Measurements from ENCODE around the gene CNTF. TPM values are rescaled to one million over a fixed set of nuclear protein-coding genes. Genes with fewer than 3 reads are reported as not detected.

CNTF gene
- total and polyA plus RNA-seq, 12 donors = 0.16 to 3.0 (median 0.84) TPM

DNA sequence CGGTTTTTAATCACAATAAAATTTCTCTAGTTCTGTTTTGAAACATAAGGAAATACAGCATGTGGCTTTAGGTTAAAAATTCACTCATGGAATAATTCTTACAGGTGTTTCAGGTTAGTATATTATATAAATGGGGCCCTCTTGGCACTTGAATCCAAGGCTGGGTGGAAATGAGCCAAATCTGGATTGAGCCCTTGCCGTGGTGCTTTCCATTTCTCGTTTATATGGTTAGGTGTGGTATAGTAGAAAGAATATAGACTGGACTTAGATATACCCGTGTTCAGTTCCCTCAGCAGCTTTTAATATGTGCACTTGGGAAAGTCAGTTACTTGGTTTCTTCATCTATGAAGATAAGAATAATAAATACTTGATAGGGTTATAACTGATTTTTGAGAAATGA, 27.6 kb upstream of the CNTF start:
- Histone ChIP-seq H3K27me3 (no peaks in the 10 kb centered on the region), H3K4me3 (no peak overlapping the region), H3K27ac (no peak overlapping the region), H3K9me3 (replicated peaks in 1 of 3) (no peaks in the 10 kb centered on the region), H3K36me3 (replicated peaks in 1 of 2) (no peaks in the 10 kb centered on the region), H3K4me1 (replicated peaks in 1 of 2) (peaks cover 0 to 21% of the 10 kb centered on the region in 2 donors)
- TF ChIP-seq POLR2A (IDR thresholded peaks at IDR 0.05) = no peak
- TF ChIP-seq, protein P1, sequence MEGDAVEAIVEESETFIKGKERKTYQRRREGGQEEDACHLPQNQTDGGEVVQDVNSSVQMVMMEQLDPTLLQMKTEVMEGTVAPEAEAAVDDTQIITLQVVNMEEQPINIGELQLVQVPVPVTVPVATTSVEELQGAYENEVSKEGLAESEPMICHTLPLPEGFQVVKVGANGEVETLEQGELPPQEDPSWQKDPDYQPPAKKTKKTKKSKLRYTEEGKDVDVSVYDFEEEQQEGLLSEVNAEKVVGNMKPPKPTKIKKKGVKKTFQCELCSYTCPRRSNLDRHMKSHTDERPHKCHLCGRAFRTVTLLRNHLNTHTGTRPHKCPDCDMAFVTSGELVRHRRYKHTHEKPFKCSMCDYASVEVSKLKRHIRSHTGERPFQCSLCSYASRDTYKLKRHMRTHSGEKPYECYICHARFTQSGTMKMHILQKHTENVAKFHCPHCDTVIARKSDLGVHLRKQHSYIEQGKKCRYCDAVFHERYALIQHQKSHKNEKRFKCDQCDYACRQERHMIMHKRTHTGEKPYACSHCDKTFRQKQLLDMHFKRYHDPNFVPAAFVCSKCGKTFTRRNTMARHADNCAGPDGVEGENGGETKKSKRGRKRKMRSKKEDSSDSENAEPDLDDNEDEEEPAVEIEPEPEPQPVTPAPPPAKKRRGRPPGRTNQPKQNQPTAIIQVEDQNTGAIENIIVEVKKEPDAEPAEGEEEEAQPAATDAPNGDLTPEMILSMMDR (IDR thresholded peaks at IDR 0.05) = no peak
- no peak for DNase-seq
- intact Hi-C loops (cut with DNase I) = no loop called here
- 88 to 93% (median 92%) methylated on average over 4 of the region's 4 CpGs for WGBS, 4 donors

DNA sequence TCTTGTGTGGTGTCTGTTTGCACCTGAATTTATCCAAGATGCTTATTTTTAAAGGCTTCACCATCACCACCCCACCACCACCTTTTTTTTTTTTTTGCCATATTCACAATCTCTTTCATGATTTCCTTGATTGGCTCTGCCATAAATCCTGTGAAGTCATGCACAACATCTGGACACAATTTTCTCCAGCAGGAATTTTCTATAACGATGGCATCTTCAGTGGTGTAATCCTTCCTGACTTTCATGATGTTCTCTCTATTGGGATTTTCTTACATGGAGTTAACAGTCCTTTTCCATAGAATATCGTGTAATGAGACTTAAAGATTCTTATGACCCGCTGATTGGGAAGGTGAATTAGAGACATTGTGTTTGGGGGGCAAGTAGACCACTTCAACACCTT, 25.8 kb upstream of the CNTF start:
- no peaks in the 10 kb centered on the region for H3K36me3 ChIP-seq (replicated peaks in 1 of 2)
- no peak overlapping the region for H3K27ac ChIP-seq
- H3K4me3 ChIP-seq = no peak overlapping the region
- TF ChIP-seq POLR2A (IDR thresholded peaks at IDR 0.05) = no peak
- TF ChIP-seq, protein P1 (IDR thresholded peaks at IDR 0.05) = no peak
- no peak for DNase-seq
- no peaks in the 10 kb centered on the region for H3K27me3 ChIP-seq
- H3K4me1 ChIP-seq (replicated peaks in 1 of 2) = peaks cover 0 to 21% of the 10 kb centered on the region in 2 donors
- 88 to 93% (median 89%) methylated on average over 3 of the region's 3 CpGs for WGBS, 4 donors
- intact Hi-C loops (cut with DNase I) = no loop called here
- H3K9me3 ChIP-seq (replicated peaks in 1 of 3) = no peaks in the 10 kb centered on the region

DNA sequence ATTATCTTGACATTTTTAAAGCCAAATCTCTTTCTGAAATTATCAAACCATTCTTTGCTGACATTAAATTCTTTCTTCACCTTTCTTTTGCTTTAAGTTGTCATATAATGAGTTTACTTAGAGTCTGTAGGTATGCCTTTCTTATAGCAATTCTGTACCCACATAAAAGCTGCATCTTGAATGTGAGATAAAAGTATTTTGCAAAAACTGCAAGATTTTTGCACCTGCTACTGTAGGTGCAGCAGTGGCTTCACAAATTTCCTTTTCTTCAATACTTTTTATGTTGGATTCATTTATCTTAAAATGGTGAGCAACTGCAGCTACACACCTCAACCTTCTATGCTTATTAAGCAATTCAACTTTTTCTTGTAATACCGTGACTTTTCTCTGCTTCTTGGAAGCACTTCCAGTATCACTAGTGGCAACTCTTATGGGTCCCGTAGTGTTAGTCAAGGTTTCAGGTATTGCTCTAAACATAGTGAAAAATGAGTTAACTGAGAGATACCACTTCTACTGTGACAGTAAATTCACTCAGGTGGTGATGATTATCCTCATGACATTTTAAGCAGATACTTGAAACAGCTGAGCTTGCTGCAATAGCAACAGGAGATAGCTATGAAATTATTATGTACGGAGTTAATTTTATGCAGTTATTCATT, 24.9 kb upstream of the CNTF start:
- no peak for TF ChIP-seq POLR2A (IDR thresholded peaks at IDR 0.05)
- TF ChIP-seq, protein P1 (IDR thresholded peaks at IDR 0.05) = no peak
- intact Hi-C loops (cut with DNase I) = no loop called here
- Histone ChIP-seq H3K27me3 (no peaks in the 10 kb centered on the region), H3K4me1 (replicated peaks in 1 of 2) (peaks cover 0 to 21% of the 10 kb centered on the region in 2 donors), H3K9me3 (replicated peaks in 1 of 3) (no peaks in the 10 kb centered on the region), H3K4me3 (no peak overlapping the region), H3K27ac (no peak overlapping the region), H3K36me3 (replicated peaks in 1 of 2) (no peaks in the 10 kb centered on the region)
- DNase-seq = no peak
- WGBS, 4 donors = 68 to 80% (median 72%) methylated on average over 3 of the region's 3 CpGs

DNA sequence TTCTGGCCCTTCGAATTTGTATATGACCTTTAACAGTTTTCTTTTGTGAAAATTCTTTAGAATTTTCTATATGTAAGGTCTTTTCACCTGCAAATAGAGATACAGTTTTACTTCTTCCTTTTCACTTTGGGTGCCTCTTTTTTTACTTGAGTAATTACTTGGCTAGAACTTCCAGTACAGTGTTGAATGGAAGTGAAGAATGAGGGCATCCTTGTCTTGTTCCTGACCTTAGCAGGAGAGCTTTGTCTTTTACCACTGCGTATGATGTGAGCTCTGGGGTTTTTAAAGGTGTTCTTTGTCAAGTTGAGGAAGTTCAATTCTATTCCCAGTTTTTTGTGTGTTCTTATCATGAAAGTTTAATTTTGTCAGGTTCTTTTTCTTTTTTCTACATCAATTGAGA, 22.0 kb upstream of the CNTF start:
- no peak for DNase-seq
- Histone ChIP-seq H3K4me3 (no peak overlapping the region), H3K27ac (no peak overlapping the region), H3K9me3 (replicated peaks in 1 of 3) (no peaks in the 10 kb centered on the region), H3K36me3 (replicated peaks in 1 of 2) (no peaks in the 10 kb centered on the region), H3K27me3 (no peaks in the 10 kb centered on the region), H3K4me1 (replicated peaks in 1 of 2) (peaks cover 4 to 19% of the 10 kb centered on the region in 2 donors)
- intact Hi-C loops (cut with DNase I) = no loop called here
- WGBS, 4 donors = 78 to 82% (median 79%) methylated on average over 2 of the region's 2 CpGs
- TF ChIP-seq POLR2A (IDR thresholded peaks at IDR 0.05) = no peak
- TF ChIP-seq, protein P1 (IDR thresholded peaks at IDR 0.05) = no peak
